B cell (primary cell): ENCODE measurements around the gene MBNL3.

Experiments
- EZH2 ChIP-seq: IDR thresholded peaks from 2 replicates; pipeline ENCODE4 v1.6.1; 2012; ENCODE audit warnings: borderline replicate concordance, low read depth, mild to moderate bottlenecking, moderate library complexity, low read length; ENCODE audit not compliant: insufficient read depth, poor library complexity, severe bottlenecking
- TF ChIP-seq, protein P1 (sequence below): fragments of 200-600 bp; IDR thresholded peaks from one replicate; pipeline ENCODE4 v1.8.0; 2022; ENCODE audit warnings: antibody characterized with exemption, mild to moderate bottlenecking

- TF ChIP-seq, protein P1, sequence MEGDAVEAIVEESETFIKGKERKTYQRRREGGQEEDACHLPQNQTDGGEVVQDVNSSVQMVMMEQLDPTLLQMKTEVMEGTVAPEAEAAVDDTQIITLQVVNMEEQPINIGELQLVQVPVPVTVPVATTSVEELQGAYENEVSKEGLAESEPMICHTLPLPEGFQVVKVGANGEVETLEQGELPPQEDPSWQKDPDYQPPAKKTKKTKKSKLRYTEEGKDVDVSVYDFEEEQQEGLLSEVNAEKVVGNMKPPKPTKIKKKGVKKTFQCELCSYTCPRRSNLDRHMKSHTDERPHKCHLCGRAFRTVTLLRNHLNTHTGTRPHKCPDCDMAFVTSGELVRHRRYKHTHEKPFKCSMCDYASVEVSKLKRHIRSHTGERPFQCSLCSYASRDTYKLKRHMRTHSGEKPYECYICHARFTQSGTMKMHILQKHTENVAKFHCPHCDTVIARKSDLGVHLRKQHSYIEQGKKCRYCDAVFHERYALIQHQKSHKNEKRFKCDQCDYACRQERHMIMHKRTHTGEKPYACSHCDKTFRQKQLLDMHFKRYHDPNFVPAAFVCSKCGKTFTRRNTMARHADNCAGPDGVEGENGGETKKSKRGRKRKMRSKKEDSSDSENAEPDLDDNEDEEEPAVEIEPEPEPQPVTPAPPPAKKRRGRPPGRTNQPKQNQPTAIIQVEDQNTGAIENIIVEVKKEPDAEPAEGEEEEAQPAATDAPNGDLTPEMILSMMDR = no peak
- TF ChIP-seq EZH2 = no peak
Observed at GRCh38 chrX:132467989-132468388, 20.8 kb downstream of the MBNL3 start.
